ENCODE results near the gene H19.

H19 gene

GRCh38 chr11:1969776-1970175, 27.9 kb downstream of the H19 start:
- H3K4me3 Mint-ChIP-seq: no peak overlapping the region

GRCh38 chr11:1969035-1969434, 28.6 kb downstream of the H19 start:
- Mint-ChIP-seq H3K9me3 (no peaks in the 10 kb centered on the region), H3K4me3 (no peak overlapping the region), H3K36me3 (ENCODE audit: low read depth) (no peaks in the 10 kb centered on the region), H3K27ac (no peak overlapping the region), H3K27me3 (ENCODE audit: low read depth) (no peaks in the 10 kb centered on the region), H3K4me1 (ENCODE audit: low read depth) (no peaks in the 10 kb centered on the region)
- DNase-seq (ENCODE audit: low spot score): no peak

More at GRCh38 chr11:1969776-1970175, 27.9 kb downstream of the H19 start:
- Mint-ChIP-seq H3K36me3 (ENCODE audit: low read depth) (no peaks in the 10 kb centered on the region), H3K27ac (no peak overlapping the region), H3K27me3 (ENCODE audit: low read depth) (no peaks in the 10 kb centered on the region), H3K9me3 (no peaks in the 10 kb centered on the region), H3K4me1 (ENCODE audit: low read depth) (no peaks in the 10 kb centered on the region)
- no peak for DNase-seq (ENCODE audit: low spot score)

GRCh38 chr11:1968454-1969002, 29.1 kb downstream of the H19 start:
- Mint-ChIP-seq H3K27me3 (ENCODE audit: low read depth) (no peaks in the 10 kb centered on the region), H3K9me3 (no peaks in the 10 kb centered on the region), H3K4me1 (ENCODE audit: low read depth) (no peaks in the 10 kb centered on the region), H3K4me3 (no peak overlapping the region), H3K27ac (no peak overlapping the region), H3K36me3 (ENCODE audit: low read depth) (no peaks in the 10 kb centered on the region)
- no peak for DNase-seq (ENCODE audit: low spot score)

- H3K27me3 Mint-ChIP-seq (ENCODE audit: low read depth): no peaks in the 10 kb centered on the region
- H3K4me1 Mint-ChIP-seq (ENCODE audit: low read depth): no peaks in the 10 kb centered on the region
- H3K4me3 Mint-ChIP-seq: no peak overlapping the region
- H3K9me3 Mint-ChIP-seq: no peaks in the 10 kb centered on the region
- H3K27ac Mint-ChIP-seq: no peak overlapping the region
- no peaks in the 10 kb centered on the region for H3K36me3 Mint-ChIP-seq (ENCODE audit: low read depth)
- no peak for DNase-seq (ENCODE audit: low spot score)
Measured at GRCh38 chr11:1967641-1968225, 29.9 kb downstream of the H19 start.

- no peak for DNase-seq (ENCODE audit: low spot score)
- Mint-ChIP-seq H3K27me3 (ENCODE audit: low read depth) (no peaks in the 10 kb centered on the region), H3K4me3 (no peak overlapping the region), H3K9me3 (no peaks in the 10 kb centered on the region), H3K36me3 (ENCODE audit: low read depth) (no peaks in the 10 kb centered on the region), H3K27ac (no peak overlapping the region), H3K4me1 (ENCODE audit: low read depth) (no peaks in the 10 kb centered on the region)
Measured at GRCh38 chr11:1966531-1966930, 31.1 kb downstream of the H19 start.

GRCh38 chr11:1964955-1965354, 32.7 kb downstream of the H19 start:
- Mint-ChIP-seq H3K9me3 (no peaks in the 10 kb centered on the region), H3K36me3 (ENCODE audit: low read depth) (no peaks in the 10 kb centered on the region), H3K4me3 (no peak overlapping the region), H3K4me1 (ENCODE audit: low read depth) (no peaks in the 10 kb centered on the region), H3K27me3 (ENCODE audit: low read depth) (no peaks in the 10 kb centered on the region), H3K27ac (no peak overlapping the region)
- DNase-seq (ENCODE audit: low spot score): no peak

- no peaks in the 10 kb centered on the region for H3K9me3 Mint-ChIP-seq
- H3K4me1 Mint-ChIP-seq (ENCODE audit: low read depth): no peaks in the 10 kb centered on the region
- no peak overlapping the region for H3K27ac Mint-ChIP-seq
- no peaks in the 10 kb centered on the region for H3K27me3 Mint-ChIP-seq (ENCODE audit: low read depth)
- DNase-seq (ENCODE audit: low spot score): no peak
- no peaks in the 10 kb centered on the region for H3K36me3 Mint-ChIP-seq (ENCODE audit: low read depth)
- H3K4me3 Mint-ChIP-seq: no peak overlapping the region
Measured at GRCh38 chr11:1964348-1964747, 33.3 kb downstream of the H19 start.

GRCh38 chr11:1963864-1964263, 33.8 kb downstream of the H19 start:
- H3K4me3 Mint-ChIP-seq: no peak overlapping the region
- no peaks in the 10 kb centered on the region for H3K9me3 Mint-ChIP-seq
- no peak overlapping the region for H3K27ac Mint-ChIP-seq
- H3K4me1 Mint-ChIP-seq (ENCODE audit: low read depth): no peaks in the 10 kb centered on the region
- H3K36me3 Mint-ChIP-seq (ENCODE audit: low read depth): no peaks in the 10 kb centered on the region
- no peaks in the 10 kb centered on the region for H3K27me3 Mint-ChIP-seq (ENCODE audit: low read depth)
- DNase-seq (ENCODE audit: low spot score): no peak

- Mint-ChIP-seq H3K27ac (no peak overlapping the region), H3K9me3 (no peaks in the 10 kb centered on the region), H3K36me3 (ENCODE audit: low read depth) (no peaks in the 10 kb centered on the region), H3K4me1 (ENCODE audit: low read depth) (no peaks in the 10 kb centered on the region), H3K27me3 (ENCODE audit: low read depth) (no peaks in the 10 kb centered on the region), H3K4me3 (no peak overlapping the region)
- DNase-seq (ENCODE audit: low spot score): no peak
Measured at GRCh38 chr11:1959786-1960185, 37.9 kb downstream of the H19 start.

- Mint-ChIP-seq H3K27ac (no peak overlapping the region), H3K4me3 (no peak overlapping the region), H3K36me3 (ENCODE audit: low read depth) (no peaks in the 10 kb centered on the region), H3K9me3 (no peaks in the 10 kb centered on the region), H3K4me1 (ENCODE audit: low read depth) (no peaks in the 10 kb centered on the region), H3K27me3 (ENCODE audit: low read depth) (no peaks in the 10 kb centered on the region)
- no peak for DNase-seq (ENCODE audit: low spot score)
Measured at GRCh38 chr11:1958367-1958766, 39.3 kb downstream of the H19 start.

GRCh38 chr11:1953489-1954266, 44.0 kb downstream of the H19 start:
- H3K4me3 Mint-ChIP-seq: no peak overlapping the region
- H3K4me1 Mint-ChIP-seq (ENCODE audit: low read depth): no peaks in the 10 kb centered on the region
- H3K27me3 Mint-ChIP-seq (ENCODE audit: low read depth): no peaks in the 10 kb centered on the region
- H3K9me3 Mint-ChIP-seq: no peaks in the 10 kb centered on the region
- H3K27ac Mint-ChIP-seq: no peak overlapping the region
- no peak for DNase-seq (ENCODE audit: low spot score)
- no peaks in the 10 kb centered on the region for H3K36me3 Mint-ChIP-seq (ENCODE audit: low read depth)

- H3K4me1 Mint-ChIP-seq (ENCODE audit: low read depth): no peaks in the 10 kb centered on the region
- no peaks in the 10 kb centered on the region for H3K36me3 Mint-ChIP-seq (ENCODE audit: low read depth)
- no peak overlapping the region for H3K4me3 Mint-ChIP-seq
- DNase-seq (ENCODE audit: low spot score): no peak
- no peaks in the 10 kb centered on the region for H3K27me3 Mint-ChIP-seq (ENCODE audit: low read depth)
- no peak overlapping the region for H3K27ac Mint-ChIP-seq
- no peaks in the 10 kb centered on the region for H3K9me3 Mint-ChIP-seq
Measured at GRCh38 chr11:1952806-1953482, 44.7 kb downstream of the H19 start.

GRCh38 chr11:1949922-1950321, 47.7 kb downstream of the H19 start:
- Mint-ChIP-seq H3K9me3 (no peaks in the 10 kb centered on the region), H3K36me3 (ENCODE audit: low read depth) (no peaks in the 10 kb centered on the region)

GRCh38 chr11:1949302-1949701, 48.3 kb downstream of the H19 start:
- no peak overlapping the region for H3K27ac Mint-ChIP-seq
- H3K36me3 Mint-ChIP-seq (ENCODE audit: low read depth): no peaks in the 10 kb centered on the region
- H3K27me3 Mint-ChIP-seq (ENCODE audit: low read depth): no peaks in the 10 kb centered on the region
- no peak overlapping the region for H3K4me3 Mint-ChIP-seq
- DNase-seq (ENCODE audit: low spot score): no peak
- no peaks in the 10 kb centered on the region for H3K4me1 Mint-ChIP-seq (ENCODE audit: low read depth)
- no peaks in the 10 kb centered on the region for H3K9me3 Mint-ChIP-seq

More at GRCh38 chr11:1949922-1950321, 47.7 kb downstream of the H19 start:
- H3K27ac Mint-ChIP-seq: no peak overlapping the region
- DNase-seq (ENCODE audit: low spot score): no peak
- H3K27me3 Mint-ChIP-seq (ENCODE audit: low read depth): no peaks in the 10 kb centered on the region
- H3K4me3 Mint-ChIP-seq: no peak overlapping the region
- no peaks in the 10 kb centered on the region for H3K4me1 Mint-ChIP-seq (ENCODE audit: low read depth)

Measured in T-helper 2 cell treated with Interferon-gamma antibody and Interleukin-4, amounts not matched to agents 5 μg/mL and 100 μg/mL, for 36 hours (primary cell).